ENCODE results near the gene ADGRG6.

Gene ADGRG6

DNA sequence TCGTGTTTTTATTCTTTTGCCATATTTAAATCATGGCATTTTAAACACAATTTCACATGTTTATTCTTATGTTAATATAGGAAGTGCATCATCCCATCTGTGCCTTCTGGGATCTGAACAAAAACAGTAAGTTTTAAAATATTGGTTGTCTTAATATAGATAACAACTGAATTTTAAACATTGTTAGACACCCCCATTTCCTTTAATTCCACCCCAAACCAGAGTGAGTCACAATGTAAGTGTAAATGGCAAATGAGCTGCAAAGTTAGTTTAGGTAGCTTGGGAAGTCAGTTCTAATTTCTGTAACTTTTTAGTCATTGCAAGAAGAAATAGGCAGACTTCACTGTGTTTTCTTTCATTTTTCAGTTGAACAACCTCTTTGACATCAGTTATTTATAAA, 108.0 kb downstream of the ADGRG6 start:
- no peak overlapping the region for H4K8ac ChIP-seq (ENCODE audit: low read depth, low read length)
- DNase-seq = no peak
- no peak overlapping the region for H4K91ac ChIP-seq (ENCODE audit: low read depth, low read length)
- no peak overlapping the region for H2AK5ac ChIP-seq (ENCODE audit: low read length)
- H3K18ac ChIP-seq (ENCODE audit: low read length) = no peak overlapping the region
- H4K12ac ChIP-seq (ENCODE audit: low read depth, low read length) = no peak overlapping the region
- H3K36me3 ChIP-seq (ENCODE audit: control insufficient read depth in 1 of 2, insufficient read depth in 2 of 2, low read length in 2 of 2) = peaks cover 0 to 2% of the 10 kb centered on the region in 2 experiments
- H3K27me3 ChIP-seq (ENCODE audit: insufficient read depth, low read length) = no peaks in the 10 kb centered on the region
- peaks cover 0 to 5% of the 10 kb centered on the region in 2 experiments for H3K4me1 ChIP-seq (ENCODE audit: control insufficient read depth in 1 of 2, insufficient read depth in 2 of 2, low read length in 2 of 2)
- H2BK120ac ChIP-seq (ENCODE audit: insufficient read depth, low read length, poor library complexity) = no peak overlapping the region
- no CpG with 5 or more reads among the region's 1 CpG for WGBS (ENCODE audit: extremely low coverage, insufficient coverage, insufficient read length)
- H3K9ac ChIP-seq (ENCODE audit: low read length) = no peak overlapping the region
- H3K4ac ChIP-seq (ENCODE audit: low read depth, low read length) = no peak overlapping the region
- no peak overlapping the region for H2AFZ ChIP-seq (ENCODE audit: insufficient read depth, low read length, poor library complexity)
- H3K9me3 ChIP-seq (ENCODE audit: insufficient read depth, low read depth, low read length) = no peaks in the 10 kb centered on the region
- H2BK12ac ChIP-seq (ENCODE audit: low read length) = no peak overlapping the region
- H3K79me1 ChIP-seq (ENCODE audit: low read length) = no peaks in the 10 kb centered on the region
- H3K27ac ChIP-seq (ENCODE audit: low read depth, low read length) = no peak overlapping the region
- no peak overlapping the region for H2BK5ac ChIP-seq (ENCODE audit: low read depth, low read length, poor library complexity)
- H3K14ac ChIP-seq (ENCODE audit: low read length) = no peak overlapping the region
- H3K4me2 ChIP-seq (ENCODE audit: low read length) = no peak overlapping the region
- no peak overlapping the region for H3K4me3 ChIP-seq (ENCODE audit: low read depth, low read length)
- no peak overlapping the region for H3K23ac ChIP-seq (ENCODE audit: low read length)
- no peaks in the 10 kb centered on the region for H3K79me2 ChIP-seq (ENCODE audit: control insufficient read depth, insufficient read depth, low read length, poor library complexity)

- Histone ChIP-seq H4K12ac (ENCODE audit: low read depth, low read length) (no peak overlapping the region), H2AFZ (ENCODE audit: insufficient read depth, low read length, poor library complexity) (no peak overlapping the region), H3K27ac (ENCODE audit: low read depth, low read length) (no peak overlapping the region), H3K4me3 (ENCODE audit: low read depth, low read length) (no peak overlapping the region), H2BK120ac (ENCODE audit: insufficient read depth, low read length, poor library complexity) (no peak overlapping the region), H3K9me3 (ENCODE audit: insufficient read depth, low read depth, low read length) (no peaks in the 10 kb centered on the region), H2BK5ac (ENCODE audit: low read depth, low read length, poor library complexity) (no peak overlapping the region), H3K79me2 (ENCODE audit: control insufficient read depth, insufficient read depth, low read length, poor library complexity) (no peaks in the 10 kb centered on the region), H2AK5ac (ENCODE audit: low read length) (no peak overlapping the region), H3K27me3 (ENCODE audit: insufficient read depth, low read length) (no peaks in the 10 kb centered on the region), H3K23ac (ENCODE audit: low read length) (no peak overlapping the region), H3K4me1 (ENCODE audit: control insufficient read depth in 1 of 2, insufficient read depth in 2 of 2, low read length in 2 of 2) (peaks cover 0 to 7% of the 10 kb centered on the region in 2 experiments), H3K4me2 (ENCODE audit: low read length) (no peak overlapping the region), H4K91ac (ENCODE audit: low read depth, low read length) (no peak overlapping the region), H3K4ac (ENCODE audit: low read depth, low read length) (no peak overlapping the region), H3K9ac (ENCODE audit: low read length) (no peak overlapping the region), H3K18ac (ENCODE audit: low read length) (no peak overlapping the region), H2BK12ac (ENCODE audit: low read length) (no peak overlapping the region), H3K14ac (ENCODE audit: low read length) (no peak overlapping the region), H3K79me1 (ENCODE audit: low read length) (peaks cover 2% of the 10 kb centered on the region), H4K8ac (ENCODE audit: low read depth, low read length) (no peak overlapping the region), H3K36me3 (ENCODE audit: control insufficient read depth in 1 of 2, insufficient read depth in 2 of 2, low read length in 2 of 2) (peaks cover 0 to 4% of the 10 kb centered on the region in 2 experiments)
- no peak for DNase-seq
- WGBS (ENCODE audit: extremely low coverage, insufficient coverage, insufficient read length) = no CpG with 5 or more reads among the region's 2 CpGs
Measured at GRCh38 chr6:142411145-142411544, 109.3 kb downstream of the ADGRG6 start.

DNA sequence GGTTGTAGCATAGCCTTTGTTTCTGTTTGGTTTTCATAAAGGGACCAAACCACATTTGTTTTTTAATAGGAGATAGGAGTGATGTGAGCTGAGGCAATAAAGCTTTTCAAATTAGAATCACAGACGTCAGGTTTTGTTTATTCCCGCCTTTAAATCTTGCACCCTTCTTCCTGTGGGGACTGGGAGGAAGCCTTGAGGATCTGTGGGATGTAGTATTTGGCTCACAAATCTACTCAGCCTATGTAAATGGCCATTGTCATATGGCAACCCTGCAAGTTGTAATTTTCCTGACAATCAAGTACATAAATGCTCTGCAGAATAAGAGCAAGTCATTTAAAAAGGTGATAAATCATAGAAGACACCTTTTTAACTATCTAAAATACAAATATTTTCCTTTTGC, 110.4 kb downstream of the ADGRG6 start:
- no peak overlapping the region for H3K27ac ChIP-seq (ENCODE audit: low read depth, low read length)
- no peak overlapping the region for H3K4ac ChIP-seq (ENCODE audit: low read depth, low read length)
- H3K36me3 ChIP-seq (ENCODE audit: control insufficient read depth in 1 of 2, insufficient read depth in 2 of 2, low read length in 2 of 2) = peaks cover 0 to 4% of the 10 kb centered on the region in 2 experiments
- H2AFZ ChIP-seq (ENCODE audit: insufficient read depth, low read length, poor library complexity) = no peak overlapping the region
- H3K18ac ChIP-seq (ENCODE audit: low read length) = no peak overlapping the region
- WGBS (ENCODE audit: extremely low coverage, insufficient coverage, insufficient read length) = no CpG with 5 or more reads among the region's 2 CpGs
- H3K79me2 ChIP-seq (ENCODE audit: control insufficient read depth, insufficient read depth, low read length, poor library complexity) = no peaks in the 10 kb centered on the region
- no peak overlapping the region for H2BK5ac ChIP-seq (ENCODE audit: low read depth, low read length, poor library complexity)
- H3K9me3 ChIP-seq (ENCODE audit: insufficient read depth, low read depth, low read length) = no peaks in the 10 kb centered on the region
- H2AK5ac ChIP-seq (ENCODE audit: low read length) = no peak overlapping the region
- H3K14ac ChIP-seq (ENCODE audit: low read length) = no peak overlapping the region
- H2BK120ac ChIP-seq (ENCODE audit: insufficient read depth, low read length, poor library complexity) = no peak overlapping the region
- no peak overlapping the region for H3K23ac ChIP-seq (ENCODE audit: low read length)
- peaks cover 2% of the 10 kb centered on the region for H3K79me1 ChIP-seq (ENCODE audit: low read length)
- no peak overlapping the region for H4K8ac ChIP-seq (ENCODE audit: low read depth, low read length)
- H3K9ac ChIP-seq (ENCODE audit: low read length) = no peak overlapping the region
- DNase-seq = no peak
- H3K4me1 ChIP-seq (ENCODE audit: control insufficient read depth in 1 of 2, insufficient read depth in 2 of 2, low read length in 2 of 2) = peaks cover 0 to 7% of the 10 kb centered on the region in 2 experiments
- H3K27me3 ChIP-seq (ENCODE audit: insufficient read depth, low read length) = no peaks in the 10 kb centered on the region
- no peak overlapping the region for H3K4me2 ChIP-seq (ENCODE audit: low read length)
- H4K91ac ChIP-seq (ENCODE audit: low read depth, low read length) = no peak overlapping the region
- H2BK12ac ChIP-seq (ENCODE audit: low read length) = no peak overlapping the region
- H3K4me3 ChIP-seq (ENCODE audit: low read depth, low read length) = no peak overlapping the region
- no peak overlapping the region for H4K12ac ChIP-seq (ENCODE audit: low read depth, low read length)

DNA sequence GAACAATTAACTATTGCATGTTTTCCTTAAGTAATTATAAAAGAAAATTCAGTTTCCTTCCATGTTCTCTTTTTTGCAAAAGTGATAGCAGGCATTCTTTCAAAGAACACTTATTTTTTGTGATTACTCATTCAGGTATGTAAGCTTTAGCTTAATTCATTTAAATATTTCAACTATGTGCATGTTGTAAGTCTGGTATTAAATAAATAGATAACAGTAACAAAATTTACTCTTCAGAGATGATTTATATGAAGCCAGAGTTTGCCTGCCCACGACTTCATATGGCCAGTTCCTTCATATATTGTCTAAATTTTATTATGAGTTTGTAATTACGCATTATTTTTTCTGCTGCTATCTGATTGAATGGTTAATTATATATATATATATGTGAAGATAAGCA, 110.9 kb downstream of the ADGRG6 start:
- Histone ChIP-seq H3K4me3 (ENCODE audit: low read depth, low read length) (no peak overlapping the region), H3K9ac (ENCODE audit: low read length) (no peak overlapping the region), H4K12ac (ENCODE audit: low read depth, low read length) (no peak overlapping the region), H4K8ac (ENCODE audit: low read depth, low read length) (no peak overlapping the region), H4K91ac (ENCODE audit: low read depth, low read length) (no peak overlapping the region), H2BK12ac (ENCODE audit: low read length) (no peak overlapping the region), H3K27ac (ENCODE audit: low read depth, low read length) (no peak overlapping the region), H3K27me3 (ENCODE audit: insufficient read depth, low read length) (no peaks in the 10 kb centered on the region), H2AFZ (ENCODE audit: insufficient read depth, low read length, poor library complexity) (no peak overlapping the region), H3K18ac (ENCODE audit: low read length) (no peak overlapping the region), H2BK5ac (ENCODE audit: low read depth, low read length, poor library complexity) (no peak overlapping the region), H2BK120ac (ENCODE audit: insufficient read depth, low read length, poor library complexity) (no peak overlapping the region), H3K4me1 (ENCODE audit: control insufficient read depth in 1 of 2, insufficient read depth in 2 of 2, low read length in 2 of 2) (peaks cover 0 to 7% of the 10 kb centered on the region in 2 experiments), H2AK5ac (ENCODE audit: low read length) (no peak overlapping the region), H3K9me3 (ENCODE audit: insufficient read depth, low read depth, low read length) (no peaks in the 10 kb centered on the region), H3K23ac (ENCODE audit: low read length) (no peak overlapping the region), H3K4me2 (ENCODE audit: low read length) (no peak overlapping the region), H3K14ac (ENCODE audit: low read length) (no peak overlapping the region), H3K4ac (ENCODE audit: low read depth, low read length) (no peak overlapping the region), H3K79me1 (ENCODE audit: low read length) (peaks cover 2% of the 10 kb centered on the region), H3K79me2 (ENCODE audit: control insufficient read depth, insufficient read depth, low read length, poor library complexity) (no peaks in the 10 kb centered on the region), H3K36me3 (ENCODE audit: control insufficient read depth in 1 of 2, insufficient read depth in 2 of 2, low read length in 2 of 2) (peaks cover 0 to 4% of the 10 kb centered on the region in 2 experiments)
- WGBS (ENCODE audit: extremely low coverage, insufficient coverage, insufficient read length) = no CpG with 5 or more reads among the region's 2 CpGs
- DNase-seq = peak in 1 of 2 donors; percentile 29

Measured in trophoblast cell (in vitro differentiated cells and primary cell).